COLO668 (cell line): ENCODE data around the gene ERFL.
"Not testable (repeated sequence)": the region's sequence is repeated elsewhere in the genome, so short reads cannot be mapped to it uniquely, and the experiment has no call there.

Experiments
- DNase-seq: peaks from one replicate; lab custom pipeline; 2025; ENCODE audit not compliant: unreplicated experiment; lab: John Stamatoyannopoulos, UW

ERFL gene

DNA sequence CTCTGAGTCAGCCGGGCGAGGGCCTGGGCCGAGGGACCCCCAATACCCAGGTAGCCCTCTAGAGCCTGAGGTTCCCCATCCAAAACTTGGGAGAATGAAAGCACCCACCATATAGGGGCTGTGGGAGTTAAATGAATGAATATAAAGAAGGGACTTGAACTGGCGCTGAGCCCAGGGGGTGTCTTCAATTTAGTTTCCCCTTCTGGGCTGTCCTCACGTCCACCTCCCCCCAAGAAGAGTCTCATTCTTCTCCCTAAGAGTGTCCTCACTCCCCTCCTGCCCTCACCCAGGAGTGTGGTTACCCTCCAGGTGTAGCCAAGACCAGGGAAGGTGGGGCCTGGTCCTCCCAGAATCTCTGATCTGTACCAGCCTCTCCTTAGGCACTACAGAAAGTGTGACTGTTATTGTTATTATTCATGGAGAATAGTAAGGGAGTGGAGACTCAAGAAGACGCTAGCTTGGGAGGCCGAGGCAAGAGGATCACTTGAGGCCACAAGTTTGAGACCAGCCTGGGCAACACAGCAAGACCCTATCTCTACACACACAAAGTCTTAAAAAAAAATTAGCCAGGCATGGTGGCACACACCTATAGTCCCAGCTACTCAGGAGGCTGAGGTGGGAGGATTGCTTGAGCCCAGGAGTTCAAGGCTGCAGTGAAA is 48.5 kb downstream of the ERFL start:
- no peak for DNase-seq

GRCh38 chr19:41879080-41879479 is 49.2 kb downstream of the ERFL start:
- no peak for DNase-seq

- DNase-seq = no peak
Measured at GRCh38 chr19:41877916-41878905, 50.0 kb downstream of the ERFL start.

DNA sequence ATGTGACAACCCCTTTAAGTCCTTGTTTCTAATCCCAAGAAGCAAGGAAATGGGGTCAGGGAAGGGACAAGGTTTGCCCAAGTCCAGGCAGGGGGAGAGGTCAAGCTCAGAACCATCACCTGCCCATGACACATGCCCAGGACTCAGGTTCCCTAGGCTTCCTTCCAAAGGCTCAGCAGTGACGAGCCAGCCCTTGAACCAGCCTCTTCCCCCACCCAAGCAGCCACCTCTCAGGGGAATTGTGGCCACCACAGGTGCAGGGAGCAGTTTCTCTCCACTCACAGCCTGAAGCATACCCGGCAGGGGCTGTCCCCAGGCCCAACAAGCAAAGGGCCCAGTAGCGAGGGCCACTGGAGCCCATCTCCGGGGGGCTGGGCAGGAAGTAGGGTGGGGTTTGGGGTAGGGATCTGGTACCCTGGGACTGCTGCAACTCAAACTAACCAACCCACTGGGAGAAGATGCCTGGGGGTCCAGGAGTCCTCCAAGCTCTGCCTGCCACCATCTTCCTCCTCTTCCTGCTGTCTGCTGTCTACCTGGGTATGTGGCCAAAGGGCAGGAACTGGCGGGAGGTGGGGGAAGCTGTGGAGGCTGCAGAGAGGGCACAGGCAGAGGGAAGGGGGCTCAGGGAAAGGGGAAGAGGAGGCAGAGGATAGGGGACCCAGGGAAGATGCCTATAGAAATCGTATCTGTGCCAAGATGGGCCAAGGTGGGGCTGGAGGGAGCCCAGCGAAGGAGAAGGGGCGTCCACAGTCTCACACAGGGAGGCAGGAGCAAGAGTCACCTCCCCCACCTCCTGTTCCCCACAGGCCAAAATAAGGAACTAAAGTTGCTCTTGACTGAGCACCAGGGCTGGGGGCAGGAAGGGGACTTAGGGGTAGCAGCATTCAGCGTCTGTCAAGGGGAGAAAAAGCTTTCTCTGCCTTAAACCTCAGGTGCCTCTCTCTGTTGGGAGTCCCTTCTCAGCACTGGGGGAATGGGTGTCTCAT is 51.1 kb downstream of the ERFL start, which contains the start of gene CD79A:
CD79A (plus strand) TSS at position 433 of the 986 bp plus-strand sequence; CDS start at position 459, 26 bp downstream.
- DNase-seq = no peak

DNA sequence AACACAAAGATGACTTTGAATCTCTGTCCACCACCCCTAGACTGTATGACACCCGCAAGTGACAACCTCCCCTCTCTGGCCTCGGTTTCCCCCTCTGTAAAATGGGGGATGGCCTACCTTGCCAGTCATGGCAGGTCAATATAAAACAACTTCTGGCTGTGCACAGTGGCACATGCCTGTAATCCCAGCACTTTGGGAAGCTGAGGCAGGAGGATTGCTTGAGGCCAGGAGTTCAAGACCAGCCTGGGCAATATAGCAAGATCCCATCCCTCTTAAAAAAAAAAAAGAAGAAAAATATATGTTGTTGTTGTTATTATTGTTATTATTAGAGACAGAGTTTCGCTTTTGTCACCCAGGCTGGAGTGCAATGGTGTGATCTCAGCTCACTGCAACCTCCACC is 52.3 kb downstream of the ERFL start:
- not testable (repeated sequence) for DNase-seq

DNA sequence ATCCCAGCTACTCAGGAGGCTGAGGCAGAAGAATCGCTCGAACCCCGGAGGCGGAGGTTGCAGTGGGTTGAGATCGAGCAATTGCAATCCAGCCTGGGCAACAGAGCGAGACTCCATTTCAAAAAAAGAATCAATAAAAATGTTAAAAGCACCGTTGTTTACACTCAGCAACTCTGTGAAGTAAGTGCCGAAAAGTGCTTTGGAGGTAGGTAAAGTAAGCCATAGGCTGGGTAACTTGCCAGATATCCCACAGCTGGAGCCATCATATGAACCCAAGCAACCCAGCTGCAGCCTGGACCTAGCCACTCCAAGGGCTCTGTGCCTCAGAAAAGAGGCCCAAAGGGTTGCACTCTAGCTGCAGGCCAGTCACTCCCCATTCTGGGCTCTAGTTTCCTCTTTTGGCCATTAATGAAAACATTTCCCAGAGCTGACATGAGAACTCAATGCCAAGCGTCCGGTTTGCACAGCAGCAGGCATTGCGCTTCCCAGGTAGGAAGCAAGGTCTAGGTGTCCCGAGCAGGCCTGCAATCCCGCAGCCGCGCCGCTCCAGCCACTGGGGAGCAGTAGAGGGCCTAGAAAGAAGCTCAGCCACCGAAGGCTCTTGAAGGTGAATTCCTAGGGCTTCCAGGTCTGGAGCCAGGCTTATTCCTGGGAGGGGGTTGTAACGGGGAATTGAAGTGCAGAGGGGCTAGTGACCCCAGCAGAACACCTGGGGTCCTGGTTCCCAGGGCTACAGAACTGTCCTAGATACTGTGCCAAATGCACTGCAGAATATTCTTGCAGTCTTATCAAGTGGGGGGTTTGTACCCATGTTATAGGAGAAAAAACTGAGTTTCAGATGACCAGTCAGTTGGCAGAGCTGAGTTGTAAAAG is 55.2 kb downstream of the ERFL start:
- peak; percentile 75 for DNase-seq

DNA sequence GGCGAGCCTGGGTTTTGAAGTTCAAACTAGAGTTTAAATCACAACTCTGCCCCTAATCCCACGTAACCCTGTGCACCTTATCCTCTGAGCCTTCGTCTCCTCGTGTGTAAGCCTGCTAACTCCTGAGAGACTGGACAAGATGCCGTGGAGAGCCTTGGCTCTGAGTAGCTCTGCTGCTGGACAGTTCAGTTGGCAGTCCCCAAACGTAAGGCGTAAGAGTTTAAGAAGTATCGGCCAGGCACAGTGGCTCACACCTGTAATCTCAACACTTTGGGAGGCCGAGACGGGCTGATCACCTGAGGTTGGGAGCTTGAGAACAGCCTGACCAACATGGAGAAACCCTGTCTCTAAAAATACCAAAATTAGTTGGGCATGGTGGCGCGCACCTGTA is 55.9 kb downstream of the ERFL start:
- DNase-seq = no peak

DNA sequence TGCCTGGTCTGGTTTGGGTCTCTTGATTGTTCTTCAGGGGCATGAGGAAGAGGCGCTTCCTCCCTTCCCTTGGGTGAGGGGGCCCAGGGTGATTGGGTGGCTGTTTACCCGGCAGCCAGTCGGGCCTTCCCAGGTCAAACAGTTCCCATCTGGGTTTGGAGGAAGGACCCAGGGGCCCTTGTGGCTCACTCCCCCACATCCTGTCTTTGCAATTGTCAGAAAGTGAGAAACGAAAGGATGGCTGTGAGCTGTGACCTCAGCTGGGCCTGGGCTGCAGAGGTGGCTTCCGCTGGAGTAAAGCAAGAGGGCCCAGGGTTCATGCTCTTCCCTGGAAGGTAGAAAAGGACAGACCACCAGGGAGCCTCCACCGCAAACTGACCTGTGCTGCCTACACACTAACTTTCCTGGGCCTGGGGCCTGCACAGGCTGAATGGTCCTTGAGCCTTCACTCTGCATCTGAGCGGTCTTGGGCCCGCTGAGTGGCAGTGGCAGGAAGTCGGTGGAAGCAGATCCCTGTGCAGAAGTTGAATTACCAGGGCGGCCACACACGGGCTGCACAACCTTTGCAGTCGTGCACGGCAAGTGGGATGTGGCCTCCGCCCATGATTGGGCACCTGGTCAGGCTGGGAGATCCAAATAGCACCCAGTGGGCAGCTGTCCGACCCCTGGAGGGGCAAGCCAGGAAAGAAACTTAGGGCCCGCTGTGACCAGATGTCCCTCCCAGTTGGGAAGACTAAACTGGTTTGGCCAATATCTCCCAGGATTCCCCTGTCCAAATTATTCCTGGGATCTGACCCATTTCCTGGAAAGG is 56.5 kb downstream of the ERFL start:
- no peak for DNase-seq

- DNase-seq = no peak
Measured at GRCh38 chr19:41870401-41870873, 57.8 kb downstream of the ERFL start.

DNA sequence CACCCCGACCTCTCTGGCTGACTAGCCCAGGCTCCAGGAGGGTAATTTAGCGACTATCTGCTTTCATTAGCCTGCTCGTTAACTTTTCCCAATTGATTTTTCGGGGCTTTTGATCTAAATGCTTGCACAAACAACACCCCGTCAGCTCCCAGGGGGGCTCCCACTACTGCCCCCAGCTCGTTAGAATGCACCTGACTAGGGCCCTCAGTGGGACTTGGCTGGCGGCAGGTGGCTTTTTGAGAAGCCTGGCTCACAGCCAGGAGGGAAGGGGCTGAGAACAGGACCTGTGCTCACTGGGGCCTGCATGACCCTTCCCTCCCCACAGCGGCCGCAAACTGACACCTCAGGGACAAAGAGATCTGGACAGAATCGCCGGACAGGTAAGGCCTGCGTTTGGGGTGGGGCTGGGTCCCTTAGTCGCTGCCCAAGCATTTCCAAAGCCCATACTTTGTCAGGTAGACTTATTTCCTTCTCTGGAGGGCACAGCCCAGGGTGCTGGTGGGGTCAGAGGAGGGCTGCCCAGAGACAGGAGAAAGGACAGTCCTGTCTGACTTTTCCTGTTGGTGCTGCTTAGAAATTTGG is 58.8 kb downstream of the ERFL start:
- DNase-seq = peak; percentile 9

DNA sequence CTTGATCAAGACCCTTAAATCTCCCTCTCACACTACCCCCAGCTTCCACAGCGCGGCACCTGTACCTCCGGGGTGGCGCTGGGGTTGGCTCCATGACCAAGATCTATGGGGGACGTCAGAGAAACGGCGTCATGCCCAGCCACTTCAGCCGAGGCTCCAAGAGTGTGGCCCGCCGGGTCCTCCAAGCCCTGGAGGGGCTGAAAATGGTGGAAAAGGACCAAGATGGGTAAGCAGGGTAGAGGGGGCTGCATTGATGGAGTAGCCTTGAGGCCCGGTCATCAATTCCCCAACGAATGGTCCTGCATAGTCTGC is 59.3 kb downstream of the ERFL start:
- DNase-seq = no peak

DNA sequence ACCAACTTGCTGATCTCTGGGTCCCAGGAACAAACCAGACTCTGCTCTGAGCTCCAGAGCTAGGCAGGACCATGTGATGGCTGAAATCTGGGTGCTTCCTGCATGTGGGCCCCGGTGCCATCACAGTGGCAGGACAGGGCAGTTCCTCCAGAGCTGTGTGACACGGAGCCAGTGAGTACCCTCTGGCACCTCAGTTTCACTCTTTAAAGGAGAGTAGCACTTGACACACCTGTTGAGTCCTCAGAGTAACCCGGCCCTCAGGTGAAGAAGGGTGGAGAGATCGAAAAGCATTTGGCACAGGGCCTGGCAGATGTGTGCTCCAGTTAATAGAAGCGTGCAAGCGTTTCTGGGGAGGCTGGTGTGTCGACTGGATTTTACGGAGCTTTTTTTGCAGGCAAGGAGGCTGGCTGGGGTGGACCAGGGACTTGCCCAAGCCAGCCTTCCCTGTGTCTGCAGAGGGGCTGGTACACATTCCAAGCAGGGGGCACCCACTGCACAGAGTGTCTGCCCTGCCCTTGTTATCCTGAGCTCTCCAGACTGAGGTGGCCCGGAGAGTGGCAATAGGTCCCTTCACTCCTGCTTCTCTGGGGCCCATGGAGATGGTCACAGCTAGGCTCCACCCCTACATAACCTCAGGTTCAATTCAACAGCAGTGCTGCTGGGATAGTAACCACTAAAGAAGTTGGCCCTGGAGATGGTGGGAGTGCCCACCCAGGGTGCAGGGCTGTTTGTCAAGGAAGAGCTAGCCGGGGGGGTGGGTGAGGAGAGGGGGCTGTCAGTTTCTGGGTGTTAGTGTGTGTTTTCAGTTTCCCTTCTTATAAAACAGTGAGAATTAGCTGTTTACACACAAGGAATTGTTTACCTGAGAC is 59.9 kb downstream of the ERFL start:
- DNase-seq = no peak

- peak; percentile 38 for DNase-seq
Measured at GRCh38 chr19:41866284-41866683, 62.0 kb downstream of the ERFL start.

- no peak for DNase-seq
Measured at GRCh38 chr19:41864374-41864773, 63.9 kb downstream of the ERFL start.

GRCh38 chr19:41863209-41863931 is 64.9 kb downstream of the ERFL start:
- no peak for DNase-seq

- DNase-seq = no peak
Measured at GRCh38 chr19:41862445-41862986, 65.7 kb downstream of the ERFL start.

GRCh38 chr19:41861846-41862245 is 66.4 kb downstream of the ERFL start:
- no peak for DNase-seq
